OCI-LY7 (cell line): ENCODE measurements around the gene OAS2. TPM values are rescaled to one million over a fixed set of nuclear protein-coding genes. Genes with fewer than 3 reads are reported as not detected.
A peak's percentile ranks its signal among the peaks of the same experiment; 100 is the strongest.

Experiments used
- BruUV-seq: library from RNA; stranded (reverse); fragments of 400-500 nt; replicated peaks from 2 replicates; lab custom pipeline; 2021; lab: Mats Ljungman, UMichigan
- CTCF ChIA-PET: fragments of 300-600 bp; sonication (Branson Sonifier 250); formaldehyde crosslinking; loops from one replicate; lab custom pipeline; 2022; ENCODE audit warnings: antibody characterized with exemption; ENCODE audit not compliant: unreplicated experiment; lab: Charles Lee
- POLR2A ChIA-PET: fragments of 300-600 bp; sonication (Branson Sonifier 250); formaldehyde crosslinking; loops from one replicate; lab custom pipeline; 2022; ENCODE audit warnings: antibody characterized with exemption; lab: Charles Lee
- DNase-seq: peaks from one replicate; pipeline ENCODE4 v3.0.0-alpha.2; 2015; ENCODE audit warnings: low spot score
- H2AFZ ChIP-seq: fragments of 200-600 bp; sonication (generic), shearing (Covaris generic); 2 replicates; pipeline ENCODE4 v1.6.1; 2014; ENCODE audit warnings: mild to moderate bottlenecking, antibody characterized with exemption, low read length, moderate library complexity
- H3K27ac ChIP-seq: fragments of 200-600 bp; sonication (generic); 2 replicates; pipeline ENCODE4 v1.5.1; 2014; ENCODE audit warnings: mixed run types, low read depth, mild to moderate bottlenecking, moderate library complexity, low read length, inconsistent platforms; ENCODE audit not compliant: poor library complexity, severe bottlenecking
- H3K36me3 ChIP-seq: fragments of 200-600 bp; sonication (generic); 2 replicates; pipeline ENCODE4 v1.6.1; 2014; ENCODE audit warnings: mild to moderate bottlenecking, antibody characterized with exemption, low read length, moderate library complexity, mixed read lengths; ENCODE audit not compliant: insufficient read depth
- H3K4me1 ChIP-seq: fragments of 200-600 bp; sonication (generic); 2 replicates; pipeline ENCODE4 v1.5.1; 2014; ENCODE audit warnings: mild to moderate bottlenecking, low read length; ENCODE audit not compliant: insufficient read depth, poor library complexity, severe bottlenecking
- H3K4me2 ChIP-seq: fragments of 200-600 bp; sonication (generic); 2 replicates; pipeline ENCODE4 v1.6.1; 2014; ENCODE audit warnings: mild to moderate bottlenecking, low read length
- H3K4me3 ChIP-seq: fragments of 200-600 bp; sonication (generic); 2 replicates; pipeline ENCODE4 v1.5.1; 2014; ENCODE audit warnings: mild to moderate bottlenecking, low read depth, low read length; ENCODE audit not compliant: poor library complexity, severe bottlenecking
- H3K79me2 ChIP-seq: fragments of 200-600 bp; sonication (generic); 2 replicates; pipeline ENCODE4 v1.6.1; 2016; ENCODE audit warnings: low read depth, mild to moderate bottlenecking, low read length, moderate library complexity, mixed read lengths; ENCODE audit not compliant: insufficient read depth
- H3K9me2 ChIP-seq: fragments of 200-600 bp; sonication (generic); 2 replicates; pipeline ENCODE4 v1.6.1; 2016; ENCODE audit warnings: mild to moderate bottlenecking, low read length, mixed read lengths; ENCODE audit not compliant: insufficient read depth
- H3K9me3 ChIP-seq: fragments of 200-600 bp; sonication (generic); 2 replicates; pipeline ENCODE4 v1.6.1; 2014; ENCODE audit warnings: mild to moderate bottlenecking, mixed run types, low read length, mixed read lengths
- H4K20me1 ChIP-seq: fragments of 200-600 bp; sonication (generic); 2 replicates; pipeline ENCODE4 v1.6.1; 2014; ENCODE audit warnings: mild to moderate bottlenecking, antibody characterized with exemption, low read length, moderate library complexity, mixed read lengths; ENCODE audit not compliant: insufficient read depth
- CTCF ChIP-seq: fragments of 200-600 bp; sonication (generic); conservative IDR thresholded peaks from 2 replicates; pipeline ENCODE4 v1.5.1; 2014; ENCODE audit warnings: mild to moderate bottlenecking, antibody characterized with exemption, low read length, moderate library complexity, mixed read lengths
- EZH2phosphoT487 ChIP-seq: fragments of 200-600 bp; sonication (generic); IDR thresholded peaks from 2 replicates; pipeline ENCODE4 v1.6.1; 2018; ENCODE audit warnings: low read depth, borderline replicate concordance, mild to moderate bottlenecking, mixed run types, antibody characterized with exemption, low read length, moderate library complexity, mixed read lengths
- intact Hi-C: fragments of 100-400 bp; cut with micrococcal nuclease; formaldehyde crosslinking; loops from one replicate; pipeline ENCODE4 v1.10.0; 2022; ENCODE audit not compliant: unreplicated experiment
- total RNA-seq, 2 experiments: library from RNA; depleted of rRNA in 1 of 2; stranded (reverse); fragments of >200 nt in 1 of 2; shearing (Covaris generic) in 1 of 2; gene quantifications; 2 replicates each; pipeline ENCODE4 v1.2.3, GENCODE V29; 2014 to 2022

OAS2 gene
- total RNA-seq, 2 experiments from 2014 or later, result 33.2 to 46.8 TPM

GRCh38 chr12:113059071-113059595 lies 80.8 kb downstream of the OAS2 start:
- ChIA-PET CTCF (no interaction called here), POLR2A (interaction anchor here (0.7 to 18.1 kb wide), 7 partner anchors 3 to 114 kb away, joined by 3 to 235 read pairs (median 6); partner anchors contain the start of gene DTX1)
- Histone ChIP-seq H3K4me1 (peaks cover 66% of the 10 kb centered on the region), H3K27ac (peak overlapping the region; percentile 97), H3K9me3 (no peaks in the 10 kb centered on the region), H3K4me2 (peak overlapping the region; percentile 94), H3K79me2 (peaks cover 100% of the 10 kb centered on the region), H3K36me3 (peaks cover 82% of the 10 kb centered on the region), H3K4me3 (peak overlapping the region; percentile 90), H4K20me1 (peaks cover 16% of the 10 kb centered on the region), H2AFZ (no peak overlapping the region), H3K9me2 (no peaks in the 10 kb centered on the region)
- peak; percentile 47 for DNase-seq
- BruUV-seq, result TSS peak; percentile 60
- intact Hi-C loops, result no loop called here
- TF ChIP-seq CTCF (no peak), EZH2phosphoT487 (no peak)

- intact Hi-C loops, result loop anchor here (5.0 kb wide), 1 partner anchor 162 kb away; the partner anchor contains the start of gene TPCN1
- Histone ChIP-seq H4K20me1 (peaks cover 22% of the 10 kb centered on the region), H2AFZ (no peak overlapping the region), H3K36me3 (peaks cover 89% of the 10 kb centered on the region), H3K9me3 (no peaks in the 10 kb centered on the region), H3K9me2 (no peaks in the 10 kb centered on the region), H3K79me2 (peaks cover 100% of the 10 kb centered on the region), H3K4me1 (peaks cover 66% of the 10 kb centered on the region), H3K4me2 (peak overlapping the region; percentile 94), H3K4me3 (peak overlapping the region; percentile 90), H3K27ac (peak overlapping the region; percentile 97)
- peak; percentile 64 for DNase-seq
- no TSS peak for BruUV-seq
- ChIA-PET POLR2A (interaction anchor here (0.5 to 18.1 kb wide), 7 partner anchors 5 to 110 kb away, joined by 3 to 235 read pairs (median 3); partner anchors contain the start of gene DTX1), CTCF (interaction anchor here (0.6 to 1.0 kb wide), 2 partner anchors 27 to 92 kb away, joined by 3 to 7 read pairs; no protein-coding TSS in a partner anchor)
- no peak for TF ChIP-seq EZH2phosphoT487
- TF ChIP-seq CTCF, result no peak
These were observed 82.1 kb downstream of the OAS2 start for GRCh38 chr12:113060336-113060960.
